A673 (cell line): ENCODE measurements around the gene TRIM26. TPM values are rescaled to one million over a fixed set of nuclear protein-coding genes. Genes with fewer than 3 reads are reported as not detected.

Source experiments
- BruUV-seq: library from RNA; stranded (reverse); fragments of 400-500 nt; replicated peaks from 2 replicates; lab custom pipeline; 2021; lab: Mats Ljungman, UMichigan
- CTCF ChIA-PET: fragments of 300-600 bp; sonication (Branson Sonifier 250); formaldehyde crosslinking; loops from one replicate; lab custom pipeline; 2022; ENCODE audit warnings: antibody characterized with exemption; lab: Charles Lee
- POLR2A ChIA-PET: fragments of 300-600 bp; sonication (Branson Sonifier 250); formaldehyde crosslinking; loops from one replicate; lab custom pipeline; 2022; ENCODE audit warnings: antibody characterized with exemption; ENCODE audit not compliant: low non-redundant PET; lab: Charles Lee
- DNase-seq: peaks from one replicate; pipeline ENCODE4 v3.0.0-alpha.2; 2015; ENCODE audit warnings: low spot score
- H3K27ac ChIP-seq: fragments of 200-600 bp; sonication (generic); 2 replicates; pipeline ENCODE4 v1.5.1; 2016; ENCODE audit warnings: mixed run types, low read depth, mild to moderate bottlenecking, mixed read lengths, antibody characterized with exemption, low read length; ENCODE audit not compliant: poor library complexity, severe bottlenecking
- H3K27me3 ChIP-seq: fragments of 200-600 bp; sonication (generic); replicated peaks from 2 replicates; pipeline ENCODE4 v1.6.1; 2017; ENCODE audit warnings: mixed run types, low read depth, mild to moderate bottlenecking, mixed read lengths, antibody characterized with exemption, low read length; ENCODE audit not compliant: insufficient read depth, poor library complexity
- H3K36me3 ChIP-seq: fragments of 200-600 bp; sonication (generic); 2 replicates; pipeline ENCODE4 v1.6.1; 2016; ENCODE audit warnings: mixed run types, mild to moderate bottlenecking, mixed read lengths, antibody characterized with exemption, low read length; ENCODE audit not compliant: insufficient read depth, poor library complexity, severe bottlenecking
- H3K4me1 ChIP-seq: fragments of 200-600 bp; sonication (generic); 2 replicates; pipeline ENCODE4 v1.6.1; 2017; ENCODE audit warnings: mixed run types, mild to moderate bottlenecking, mixed read lengths, antibody characterized with exemption, low read length; ENCODE audit not compliant: insufficient read depth, poor library complexity, severe bottlenecking
- H3K4me3 ChIP-seq: fragments of 200-600 bp; sonication (generic); 2 replicates; pipeline ENCODE4 v1.5.1; 2016; ENCODE audit warnings: low read depth, mixed run types, mild to moderate bottlenecking, mixed read lengths, low read length; ENCODE audit not compliant: poor library complexity, severe bottlenecking
- H3K9me3 ChIP-seq: fragments of 200-600 bp; sonication (generic); 2 replicates; pipeline ENCODE4 v1.6.1; 2016; ENCODE audit warnings: mixed run types, low read depth, mild to moderate bottlenecking, mixed read lengths, antibody characterized with exemption, low read length; ENCODE audit not compliant: poor library complexity, severe bottlenecking
- EZH2 ChIP-seq: fragments of 200-600 bp; sonication (generic); IDR thresholded peaks from 2 replicates; pipeline ENCODE4 v1.6.1; 2017; ENCODE audit warnings: borderline replicate concordance, low read depth, mild to moderate bottlenecking, mixed read lengths, antibody characterized with exemption, low read length; ENCODE audit not compliant: poor library complexity, severe bottlenecking
- intact Hi-C: fragments of 100-400 bp; cut with micrococcal nuclease; formaldehyde crosslinking; loops from one replicate; pipeline ENCODE4 v1.10.0; 2022; ENCODE audit not compliant: unreplicated experiment
- total RNA-seq: library from RNA; stranded (reverse); gene quantifications from 2 replicates; pipeline ENCODE4 v1.2.3, GENCODE V29; 2021
- TF ChIP-seq, protein P1 (sequence below): fragments of 300-800, 200-600 bp; sonication (generic); conservative IDR thresholded peaks from 2 replicates; pipeline ENCODE4 v1.5.1; 2017; ENCODE audit warnings: low read depth, mild to moderate bottlenecking, antibody characterized with exemption, low read length, moderate library complexity, mixed read lengths

TRIM26 gene
- total RNA-seq, 1 experiment from 2014 or later, result 41.3 TPM

- peaks cover 3% of the 10 kb centered on the region for H3K4me1 ChIP-seq
- no peak overlapping the region for H3K27ac ChIP-seq
- no peak for TF ChIP-seq EZH2
- TF ChIP-seq, protein P1, sequence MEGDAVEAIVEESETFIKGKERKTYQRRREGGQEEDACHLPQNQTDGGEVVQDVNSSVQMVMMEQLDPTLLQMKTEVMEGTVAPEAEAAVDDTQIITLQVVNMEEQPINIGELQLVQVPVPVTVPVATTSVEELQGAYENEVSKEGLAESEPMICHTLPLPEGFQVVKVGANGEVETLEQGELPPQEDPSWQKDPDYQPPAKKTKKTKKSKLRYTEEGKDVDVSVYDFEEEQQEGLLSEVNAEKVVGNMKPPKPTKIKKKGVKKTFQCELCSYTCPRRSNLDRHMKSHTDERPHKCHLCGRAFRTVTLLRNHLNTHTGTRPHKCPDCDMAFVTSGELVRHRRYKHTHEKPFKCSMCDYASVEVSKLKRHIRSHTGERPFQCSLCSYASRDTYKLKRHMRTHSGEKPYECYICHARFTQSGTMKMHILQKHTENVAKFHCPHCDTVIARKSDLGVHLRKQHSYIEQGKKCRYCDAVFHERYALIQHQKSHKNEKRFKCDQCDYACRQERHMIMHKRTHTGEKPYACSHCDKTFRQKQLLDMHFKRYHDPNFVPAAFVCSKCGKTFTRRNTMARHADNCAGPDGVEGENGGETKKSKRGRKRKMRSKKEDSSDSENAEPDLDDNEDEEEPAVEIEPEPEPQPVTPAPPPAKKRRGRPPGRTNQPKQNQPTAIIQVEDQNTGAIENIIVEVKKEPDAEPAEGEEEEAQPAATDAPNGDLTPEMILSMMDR, result no peak
- peaks cover under 1% of the 10 kb centered on the region for H3K27me3 ChIP-seq
- BruUV-seq, result no TSS peak
- H3K9me3 ChIP-seq, result no peaks in the 10 kb centered on the region
- POLR2A ChIA-PET, result no interaction called here
- CTCF ChIA-PET, result no interaction called here
- H3K4me3 ChIP-seq, result no peak overlapping the region
- H3K36me3 ChIP-seq, result no peaks in the 10 kb centered on the region
- intact Hi-C loops, result no loop called here
- DNase-seq, result no peak
Measured at GRCh38 chr6:30149858-30150550, 63.2 kb downstream of the TRIM26 start.

- Histone ChIP-seq H3K36me3 (no peaks in the 10 kb centered on the region), H3K4me3 (no peak overlapping the region), H3K27me3 (peaks cover 9% of the 10 kb centered on the region), H3K27ac (no peak overlapping the region), H3K9me3 (no peaks in the 10 kb centered on the region), H3K4me1 (no peaks in the 10 kb centered on the region)
- no peak for DNase-seq
- intact Hi-C loops, result no loop called here
- no TSS peak for BruUV-seq
- ChIA-PET POLR2A (no interaction called here), CTCF (no interaction called here)
- TF ChIP-seq, protein P1, result no peak
- no peak for TF ChIP-seq EZH2
Measured at GRCh38 chr6:30149234-30149633, 64.0 kb downstream of the TRIM26 start.

- BruUV-seq, result no TSS peak
- H3K4me3 ChIP-seq, result no peak overlapping the region
- TF ChIP-seq EZH2, result no peak
- TF ChIP-seq, protein P1, result no peak
- ChIA-PET CTCF (no interaction called here), POLR2A (no interaction called here)
- no peaks in the 10 kb centered on the region for H3K9me3 ChIP-seq
- intact Hi-C loops, result no loop called here
- no peak for DNase-seq
- H3K27ac ChIP-seq, result no peak overlapping the region
- no peaks in the 10 kb centered on the region for H3K36me3 ChIP-seq
- peaks cover 15% of the 10 kb centered on the region for H3K27me3 ChIP-seq
- no peaks in the 10 kb centered on the region for H3K4me1 ChIP-seq
Measured at GRCh38 chr6:30147096-30147495, 66.1 kb downstream of the TRIM26 start.
